ENCODE measurements around the gene POLN.
"Not testable (repeated sequence)": the region's sequence is repeated elsewhere in the genome, so short reads cannot be mapped to it uniquely, and the experiment has no call there.

POLN gene

DNA sequence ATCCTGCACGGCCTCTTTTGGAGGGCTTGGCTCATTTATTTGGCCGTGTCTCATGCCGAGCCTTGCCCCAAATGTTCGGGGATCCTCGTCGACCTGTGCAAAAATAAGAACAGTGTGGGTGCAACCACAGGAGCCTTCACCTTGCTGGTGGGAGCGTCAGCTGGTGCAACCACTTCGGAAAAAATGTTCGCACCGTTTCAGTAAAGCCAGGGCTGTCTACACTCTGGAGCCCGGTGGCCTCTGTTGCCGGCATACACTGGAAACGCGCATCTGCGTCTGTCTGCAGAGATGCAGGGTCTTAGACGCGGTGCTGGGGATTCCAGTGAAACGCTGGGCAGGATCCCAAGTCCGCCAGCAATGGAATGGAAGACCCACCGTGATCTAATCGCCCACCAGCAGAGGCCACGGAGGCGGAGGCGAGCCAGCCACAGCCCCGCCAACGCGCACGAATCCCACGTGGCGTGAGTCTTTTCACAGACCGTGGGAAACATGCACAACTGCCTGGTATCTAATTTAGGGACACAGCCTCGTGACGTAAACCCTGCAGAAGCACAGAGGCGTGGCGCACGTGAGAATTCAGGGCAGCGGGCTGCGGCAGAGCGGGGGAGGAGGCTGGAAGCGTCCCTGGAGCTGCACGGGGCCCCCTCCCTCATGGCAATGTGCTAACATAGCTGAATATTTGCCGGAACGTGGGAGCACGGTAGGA lies 33.8 kb upstream of the POLN start:
- DNase-seq, result peak in 1 of 51 donors; percentile 36

DNA sequence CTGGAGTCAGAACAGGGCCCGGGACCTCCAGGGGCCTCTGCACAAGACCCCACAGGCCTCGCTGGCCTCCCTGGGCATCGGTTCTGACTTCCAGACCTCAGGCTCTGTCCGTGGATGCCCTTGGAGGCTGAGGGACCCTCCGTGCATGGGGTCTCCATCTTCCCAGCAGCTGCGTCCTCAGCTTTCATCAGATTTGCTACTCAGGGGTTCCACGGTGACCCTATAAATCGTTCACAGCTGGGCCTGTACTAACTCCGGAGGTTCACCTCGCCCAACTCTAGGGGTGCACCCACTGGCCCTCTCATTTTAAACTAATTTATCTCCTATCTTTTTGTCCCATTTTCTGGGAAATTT lies 33.1 kb upstream of the POLN start:
- not testable (repeated sequence) for DNase-seq

DNA sequence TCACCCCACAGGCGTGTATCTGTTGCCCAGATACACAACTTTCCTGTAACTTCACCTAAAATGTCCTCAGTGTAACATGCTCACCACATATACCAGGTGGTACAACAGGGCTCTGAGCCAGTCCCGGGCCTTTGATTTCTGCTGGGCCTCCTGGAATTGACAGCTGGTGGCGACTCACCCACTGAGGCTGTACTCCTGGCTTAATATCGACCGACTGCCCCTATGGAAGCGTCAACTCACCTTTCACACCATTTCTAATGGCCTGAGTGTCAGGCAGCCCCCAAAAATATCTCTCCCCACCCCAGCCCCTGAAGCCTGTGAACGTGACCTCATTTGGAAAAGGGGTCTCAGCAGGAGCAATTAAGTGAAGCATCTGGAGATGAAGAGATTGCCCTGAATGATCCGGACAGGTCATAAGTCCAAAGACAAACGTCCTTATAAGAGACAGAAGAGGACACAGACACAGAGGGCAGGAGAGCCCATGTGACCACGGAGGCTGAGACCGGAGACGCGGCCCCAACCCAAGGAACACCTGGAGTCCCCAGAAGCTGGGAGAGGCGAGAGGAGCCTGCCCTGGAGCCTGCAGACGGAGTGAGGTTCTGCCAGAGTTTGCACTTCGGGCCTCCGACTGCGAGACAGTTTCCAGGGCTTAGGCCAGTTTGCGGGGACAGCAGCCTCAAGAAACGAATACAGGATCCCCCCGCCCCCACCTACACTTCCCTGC lies 32.6 kb upstream of the POLN start:
- DNase-seq, result no peak

DNA sequence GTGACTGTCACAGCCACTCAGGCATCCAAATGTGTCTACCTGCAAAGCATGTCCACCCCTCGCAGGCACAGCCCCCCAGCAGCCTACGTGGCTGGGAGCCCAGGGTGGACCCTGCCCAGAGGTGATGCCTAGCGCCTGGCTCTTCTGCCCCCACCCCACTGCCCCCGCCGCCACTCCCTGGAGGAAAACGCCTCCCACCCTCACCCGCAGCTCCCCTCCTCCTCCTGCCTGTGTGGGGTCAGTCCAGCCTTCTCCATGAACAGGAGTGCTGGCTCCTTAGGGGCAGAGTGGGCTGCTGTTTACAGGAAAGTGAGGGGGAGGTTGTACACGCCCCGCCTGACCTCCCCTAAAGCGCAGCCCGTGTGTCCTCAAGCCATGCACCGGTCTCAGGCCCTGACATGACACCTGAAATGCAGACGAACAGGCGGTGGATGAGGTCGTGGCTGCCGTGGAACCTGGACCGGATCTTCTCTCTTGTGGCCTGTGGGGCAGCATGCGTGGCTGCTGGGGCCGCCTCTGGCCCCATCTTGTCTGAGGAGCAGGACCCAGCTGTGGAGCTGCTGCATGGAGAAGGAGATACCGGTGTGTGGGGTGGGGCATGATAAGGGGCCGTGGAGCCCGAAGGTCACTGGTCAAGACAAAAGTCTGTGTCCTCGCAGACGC lies 31.9 kb upstream of the POLN start:
- DNase-seq, result no peak

DNA sequence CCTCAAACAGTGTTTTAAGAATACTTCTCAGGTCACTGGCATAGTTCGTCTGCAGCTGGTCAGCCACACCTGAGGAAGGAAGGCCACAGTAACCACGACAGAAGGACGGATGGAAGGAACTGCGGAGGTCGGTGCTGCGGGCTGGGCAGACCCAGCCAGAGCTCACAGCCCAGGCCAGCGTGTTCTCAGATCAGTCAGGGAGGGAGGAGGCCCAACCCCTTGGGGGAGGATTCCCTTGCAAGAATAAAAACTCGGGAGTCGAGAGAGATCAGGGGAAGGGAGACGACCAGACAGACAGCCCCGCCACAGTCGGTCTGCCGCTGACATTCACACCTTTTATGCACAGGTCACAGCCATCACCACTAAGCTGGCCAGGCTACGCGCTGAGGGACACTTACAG lies 31.3 kb upstream of the POLN start:
- no peak for DNase-seq

DNA sequence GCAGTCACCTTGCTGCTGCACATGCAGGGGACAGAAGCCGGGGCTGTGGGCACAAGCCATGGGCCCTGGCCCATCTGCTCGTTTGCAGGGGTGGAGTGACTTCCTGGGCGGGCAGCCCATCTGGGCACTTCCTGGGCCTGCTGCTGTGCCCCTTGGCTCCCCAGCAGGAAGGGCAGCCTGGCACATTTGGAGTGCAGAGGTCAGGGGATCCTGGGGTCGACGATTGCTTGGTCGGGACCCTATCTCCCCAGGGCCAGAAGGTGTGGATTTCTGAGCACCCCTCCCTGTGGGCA lies 30.9 kb upstream of the POLN start:
- DNase-seq, result no peak

DNA sequence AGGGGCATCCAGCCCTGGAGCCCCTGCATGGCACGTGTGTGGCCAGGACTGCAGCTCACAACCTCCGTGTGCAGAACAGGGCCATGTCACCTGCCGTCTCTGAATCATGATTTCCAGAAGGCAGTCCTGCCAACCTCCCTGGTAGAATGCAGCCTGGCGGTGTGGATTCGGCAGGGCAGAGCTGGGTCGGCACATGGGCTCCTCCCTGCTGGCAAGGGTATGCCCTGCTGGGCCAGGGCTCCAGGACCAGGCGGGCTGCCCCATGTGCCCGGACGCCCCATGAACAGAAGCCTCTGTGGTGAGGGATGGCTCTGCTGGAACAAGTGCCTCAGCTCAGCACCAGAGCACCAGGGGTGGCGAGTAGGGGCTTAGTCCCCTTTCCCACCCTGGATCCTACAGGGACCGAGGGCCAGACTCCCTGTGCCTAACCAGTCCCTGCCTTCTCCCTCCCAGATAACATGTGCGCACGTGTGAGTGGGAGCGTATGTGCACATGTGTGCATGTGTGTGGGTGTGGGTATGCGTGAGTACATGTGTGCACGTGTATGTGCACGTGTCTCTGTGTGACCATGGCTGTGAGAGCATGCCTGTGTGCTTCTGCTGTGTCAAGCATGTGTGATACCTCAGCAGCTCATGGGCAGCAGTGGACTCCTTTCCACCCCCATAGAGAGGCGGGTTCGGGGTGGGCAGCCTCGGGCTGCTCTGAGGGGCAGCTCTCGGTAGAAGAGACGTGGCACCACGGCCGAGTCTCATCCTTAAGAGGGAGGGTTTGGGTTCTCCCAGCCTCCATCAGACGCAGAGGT lies 30.3 kb upstream of the POLN start:
- no peak for DNase-seq

DNA sequence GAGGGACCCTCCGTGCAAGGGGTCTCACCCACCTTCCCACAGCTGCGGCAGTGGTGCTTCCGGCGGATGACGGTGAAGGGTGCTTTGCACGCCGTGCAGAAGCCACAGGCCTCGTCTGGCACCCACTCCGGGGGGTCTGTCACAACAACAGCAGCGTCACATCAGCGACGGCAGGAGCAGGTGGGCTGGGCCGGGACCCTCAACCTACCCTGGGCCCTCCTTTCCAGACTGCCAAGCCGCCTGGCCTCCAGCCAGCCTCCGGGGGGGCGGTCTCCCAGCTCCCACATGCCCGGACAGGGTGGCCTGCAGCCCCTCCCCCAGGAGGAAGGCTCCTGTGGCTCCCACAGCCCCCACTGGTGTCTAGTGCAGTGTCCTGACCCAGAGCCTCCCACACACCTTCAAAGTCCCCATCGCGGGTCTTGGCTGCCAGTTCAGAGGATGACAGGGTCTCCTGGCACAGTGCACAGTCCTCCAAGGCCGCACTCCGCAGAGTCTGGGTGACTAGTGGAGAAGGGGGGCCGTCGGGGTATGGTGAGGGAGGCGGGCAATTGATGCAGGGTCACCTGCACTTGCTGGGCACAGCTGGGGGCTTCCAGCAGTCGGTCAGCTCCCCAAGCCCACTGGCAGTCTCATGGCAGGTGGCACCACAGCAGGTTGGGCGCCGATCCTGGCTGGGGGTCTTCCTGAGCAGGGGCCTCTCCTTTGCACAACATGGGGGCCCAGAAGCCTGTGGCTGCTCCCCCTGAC lies 29.5 kb upstream of the POLN start:
- no peak for DNase-seq

DNA sequence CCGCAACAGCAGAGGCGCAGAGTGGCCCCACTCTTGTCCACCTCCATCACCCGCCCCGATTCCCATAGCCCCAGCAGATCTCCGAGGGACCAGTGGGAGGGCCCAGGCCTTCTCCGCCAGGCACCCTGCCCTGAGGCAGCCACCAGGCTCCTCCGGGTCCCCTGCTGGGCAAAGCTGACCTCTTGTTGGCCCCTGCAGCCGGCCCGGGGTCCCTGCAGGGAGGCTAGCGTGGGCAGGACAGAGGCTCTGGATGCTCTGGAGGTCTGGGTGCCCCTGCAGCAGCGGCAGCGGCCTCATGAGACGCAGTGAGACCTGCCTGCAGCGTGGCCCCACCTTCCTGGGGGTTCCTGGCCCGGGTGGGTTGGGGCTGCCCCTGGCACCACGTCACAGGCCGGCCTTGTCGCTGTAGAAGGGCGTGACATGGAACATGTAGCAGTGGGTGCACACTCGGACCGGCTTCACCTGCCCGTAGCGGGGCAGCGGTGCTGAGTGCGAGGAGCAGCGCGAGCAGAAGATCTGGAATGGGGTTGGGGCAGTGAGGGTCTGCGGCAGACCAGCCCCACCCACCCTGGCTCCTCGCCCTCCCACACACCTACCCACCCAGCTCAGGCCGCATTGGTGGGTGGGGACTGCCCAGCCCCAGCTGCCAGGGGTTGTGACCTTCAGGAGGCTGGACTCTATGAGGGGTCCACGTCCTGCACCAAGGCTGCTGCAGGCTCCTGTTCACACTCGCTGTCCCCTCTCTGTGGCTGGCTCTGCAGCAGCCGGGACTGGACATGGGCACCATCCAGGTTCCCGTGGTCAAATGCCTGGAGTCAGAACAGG lies 28.6 kb upstream of the POLN start:
- no peak for DNase-seq

DNA sequence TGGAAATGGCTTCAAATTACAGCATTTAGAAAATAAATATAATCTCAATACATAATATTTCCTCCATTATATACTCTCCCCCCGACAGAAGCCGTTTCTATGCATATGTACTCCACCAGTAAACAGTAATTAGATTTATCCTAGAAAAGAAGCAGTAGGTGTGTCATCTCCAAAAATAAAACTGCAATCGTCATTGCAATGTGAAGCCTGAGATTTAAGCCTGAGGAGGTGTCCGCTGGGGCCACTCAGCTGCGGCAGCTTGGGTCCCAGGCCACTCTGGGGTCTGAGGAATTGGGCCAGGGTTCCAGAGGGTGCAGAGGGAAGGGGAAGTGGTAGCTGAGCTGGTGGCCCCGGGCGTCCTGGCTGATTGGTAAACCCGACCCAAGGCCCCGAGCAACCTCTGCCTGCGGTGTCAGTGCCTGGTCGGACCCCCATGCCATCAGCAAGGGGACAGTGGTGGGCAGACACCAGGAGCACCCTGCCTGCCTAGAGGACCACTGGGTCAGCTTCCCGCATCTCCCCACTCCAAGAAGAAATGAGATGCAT lies 27.8 kb upstream of the POLN start:
- DNase-seq, result no peak

DNA sequence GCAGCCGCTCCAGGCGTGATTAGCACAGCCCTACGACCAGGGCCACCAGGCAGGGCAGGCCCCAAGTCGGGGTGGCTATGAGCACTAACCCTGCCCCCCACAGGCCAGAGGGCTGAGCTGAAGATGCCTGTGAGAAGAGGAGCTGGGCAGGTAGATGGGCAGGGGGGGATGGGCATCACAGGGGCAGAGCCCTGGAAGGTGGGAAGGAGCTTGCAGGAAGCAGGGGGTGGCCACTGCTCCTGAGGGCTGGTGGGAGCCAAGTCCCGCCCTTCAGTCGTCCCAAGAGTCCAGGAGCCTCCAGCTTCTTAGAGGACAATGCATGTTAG lies 27.2 kb upstream of the POLN start:
- DNase-seq, result no peak

DNA sequence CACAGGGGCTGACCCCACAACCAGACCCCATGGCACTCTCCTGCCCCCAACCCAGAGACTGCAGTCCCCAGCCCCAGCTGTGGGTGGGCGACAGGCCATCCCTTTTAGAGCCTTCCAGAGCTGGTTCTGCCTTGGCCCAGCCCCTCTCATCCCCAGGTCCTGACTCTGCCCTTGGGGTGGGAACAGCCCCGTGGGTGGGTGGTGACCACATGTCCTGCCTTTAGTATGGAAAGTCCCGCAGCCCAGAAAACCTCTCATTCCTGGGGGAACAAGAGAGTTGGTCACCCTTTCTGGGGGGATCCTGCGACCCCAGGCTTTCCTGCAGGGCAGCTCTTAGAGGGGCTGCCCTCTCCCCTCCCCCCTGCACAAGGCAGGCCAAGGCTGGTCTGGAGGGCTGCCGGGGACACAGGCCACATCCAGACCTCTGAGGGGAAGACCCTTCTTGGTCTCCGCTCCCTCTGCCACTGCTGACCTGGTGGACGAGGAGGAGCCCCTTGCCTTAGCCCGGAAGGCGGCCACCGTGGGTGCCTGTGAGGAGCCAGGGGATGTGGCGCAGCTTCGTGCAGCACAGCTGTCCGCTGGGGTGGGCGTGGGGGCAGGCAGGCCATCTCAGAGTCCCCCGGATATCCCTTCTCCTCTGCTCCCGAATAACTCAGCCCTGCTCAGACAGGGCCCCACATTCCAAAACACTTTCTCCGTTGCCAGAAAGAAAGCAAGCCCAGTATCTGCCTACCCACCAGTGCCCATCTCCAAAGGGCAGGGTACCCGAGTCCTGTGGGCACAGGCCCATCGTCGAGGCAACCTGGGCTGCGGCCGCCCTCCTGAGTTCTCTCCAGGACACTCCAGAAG lies 26.7 kb upstream of the POLN start:
- DNase-seq, result no peak

DNA sequence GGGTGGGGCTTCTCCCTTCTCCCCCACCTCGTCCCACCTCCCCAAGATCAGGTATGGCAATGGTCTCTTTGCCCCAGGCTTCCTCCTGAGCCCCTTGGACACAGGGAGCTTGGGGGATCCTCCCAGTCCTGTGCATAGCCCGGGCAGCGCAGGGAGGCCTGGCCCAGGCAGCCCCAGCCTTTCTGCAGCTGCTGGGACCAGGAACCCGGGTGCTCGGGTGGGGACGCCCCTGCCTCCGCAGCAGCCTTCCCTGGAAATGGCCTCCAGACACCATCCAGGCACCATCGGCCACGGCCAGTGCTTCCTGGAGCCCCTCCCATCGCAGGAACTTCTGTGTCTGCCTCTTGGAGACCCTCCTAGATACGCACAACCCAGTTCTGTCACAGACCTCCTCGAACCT lies 25.9 kb upstream of the POLN start:
- DNase-seq, result no peak

DNA sequence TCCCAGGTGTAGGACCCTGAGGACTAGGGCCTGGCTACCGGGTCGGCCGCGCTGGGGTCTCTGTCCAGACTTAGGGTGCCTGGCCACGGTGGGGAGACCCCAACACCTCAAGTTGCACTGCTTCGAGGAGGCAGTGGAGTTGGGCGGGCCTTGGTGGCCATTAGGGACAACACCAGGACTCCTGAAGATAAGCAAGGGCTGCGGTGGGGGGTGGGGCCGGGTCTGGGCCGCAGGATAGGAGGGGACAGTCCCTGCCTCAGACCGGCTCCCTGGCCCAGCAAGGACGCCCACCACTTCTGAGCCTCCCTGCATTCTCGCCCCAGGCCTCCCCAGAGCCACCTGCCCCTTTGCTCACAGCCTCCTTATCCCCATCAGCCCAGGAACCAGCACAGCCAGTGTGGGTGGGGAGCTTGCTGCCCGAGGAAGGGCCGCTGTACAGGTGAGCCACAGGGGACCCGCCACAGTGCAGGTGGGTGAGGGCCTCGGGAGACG lies 25.4 kb upstream of the POLN start:
- DNase-seq, result no peak

DNA sequence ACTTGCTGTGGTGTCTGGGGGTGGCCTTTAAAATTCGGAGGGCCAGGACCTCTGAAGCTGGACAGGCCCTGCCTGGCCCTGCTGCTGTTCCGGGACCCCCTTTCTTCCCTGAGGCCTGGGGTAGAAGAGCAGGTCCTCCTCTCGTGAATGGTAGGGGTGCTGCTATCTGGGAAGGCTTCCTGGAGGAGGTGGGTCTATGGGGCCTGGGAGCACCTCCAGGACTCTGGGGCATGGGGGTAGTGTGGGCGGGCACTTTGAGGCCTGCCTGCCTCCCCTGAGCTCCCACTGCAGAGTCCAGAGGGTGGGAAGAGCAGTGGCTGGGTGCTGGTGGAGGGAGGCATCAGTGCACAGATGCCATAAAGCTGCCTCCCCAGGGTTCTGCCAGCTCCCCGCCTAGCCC lies 24.9 kb upstream of the POLN start:
- DNase-seq, result no peak

DNA sequence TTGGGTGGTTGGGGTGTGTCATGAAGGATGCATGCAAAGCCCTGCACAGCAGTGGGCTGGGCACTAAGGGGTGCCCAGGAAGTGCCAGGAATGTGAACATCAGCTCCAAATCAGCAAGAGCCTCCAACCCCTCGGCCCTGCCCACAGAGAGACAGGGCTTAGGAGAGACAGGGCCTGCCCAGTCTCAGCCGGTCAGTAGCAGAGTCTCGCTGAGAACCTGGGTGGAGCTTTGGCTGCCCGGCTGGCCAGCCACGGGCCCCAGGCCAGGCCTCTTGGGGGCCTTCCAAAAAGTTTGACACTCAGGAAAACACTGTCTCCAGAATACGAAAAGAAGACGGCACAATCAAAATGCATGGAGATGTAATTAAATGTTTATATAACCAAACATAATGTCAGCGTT lies 24.3 kb upstream of the POLN start:
- DNase-seq, result peak in 28 of 51 donors; percentile 13 to 76 (median 50)

DNA sequence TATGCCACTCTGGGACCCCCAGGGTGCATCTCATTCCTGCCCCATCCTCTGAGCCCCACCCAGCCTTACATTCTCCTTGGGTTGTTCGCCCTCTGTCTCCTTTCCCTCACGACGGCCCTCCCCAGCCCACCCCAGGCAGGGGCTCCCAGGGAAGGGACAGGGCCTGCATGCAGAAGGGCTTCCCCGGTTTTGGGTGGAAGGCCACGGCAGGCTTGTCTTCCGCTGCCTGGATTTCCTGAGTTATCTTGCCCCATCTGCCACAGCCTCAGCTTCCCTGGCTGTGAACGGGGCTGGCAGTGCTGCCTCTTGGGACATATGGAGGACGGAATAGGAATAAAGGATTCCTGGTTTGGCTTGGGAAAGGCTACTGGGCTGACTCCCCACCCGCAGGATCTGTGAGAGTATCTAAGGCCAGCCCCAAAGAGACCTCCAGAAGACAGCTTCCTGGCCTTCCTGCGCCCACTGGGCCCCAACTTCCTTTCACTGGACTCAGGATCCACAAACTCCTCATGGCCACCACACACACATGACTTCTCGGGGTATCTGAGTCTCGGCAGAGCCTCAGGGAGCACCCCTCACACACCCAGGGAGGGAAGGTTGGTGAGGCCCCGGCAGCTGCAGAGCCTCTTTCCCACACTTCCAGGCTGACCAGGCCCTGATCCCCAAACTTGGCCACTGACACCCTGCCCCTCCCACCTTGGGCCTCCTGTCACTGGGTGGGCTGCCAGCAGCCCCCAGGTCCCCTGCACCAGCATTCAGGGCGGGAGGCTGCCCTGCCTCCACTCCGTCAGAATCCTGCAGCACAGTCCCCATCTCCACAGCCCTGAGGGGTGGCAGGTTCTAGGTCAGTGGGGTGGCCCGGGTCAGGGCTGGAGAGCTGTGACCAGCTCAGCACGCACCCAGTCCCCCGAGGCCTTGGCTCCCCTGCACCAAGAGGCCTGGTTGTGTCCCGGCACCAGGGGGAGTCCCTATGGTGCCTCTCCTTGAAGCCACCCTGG lies 23.5 kb upstream of the POLN start:
- DNase-seq, result no peak

DNA sequence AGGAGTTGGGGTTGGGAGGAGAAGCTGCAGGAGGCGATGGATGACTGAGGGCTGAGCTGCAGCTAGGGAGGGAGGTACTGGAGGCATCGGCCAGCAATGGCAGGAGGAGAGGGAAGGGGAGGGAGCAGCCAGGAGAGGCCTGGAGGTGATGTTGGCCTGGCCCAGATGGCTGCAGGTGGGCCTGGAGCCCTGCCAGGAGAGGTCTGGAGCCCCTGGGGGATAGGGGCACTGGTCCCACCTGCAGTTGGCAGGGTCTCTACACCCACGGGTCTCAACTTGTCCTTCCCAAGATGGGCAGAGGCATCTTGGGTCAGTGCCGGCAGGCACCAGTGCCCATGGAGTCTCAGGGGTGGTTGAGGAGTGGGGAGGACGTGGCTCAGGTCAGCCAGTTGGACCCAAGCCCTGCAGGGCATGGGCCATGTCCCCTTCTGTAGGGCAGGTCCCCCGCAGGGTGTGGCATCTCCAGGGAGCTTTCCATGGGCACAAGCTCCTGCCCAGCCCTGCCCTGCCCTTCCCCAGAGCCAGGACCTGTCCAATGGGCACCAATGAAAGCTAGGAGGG lies 22.6 kb upstream of the POLN start:
- no peak for DNase-seq
